IPS-NIHi11 (cell line): Measurements from ENCODE around the gene HDGFL2.

Source experiments
- DNase-seq: peaks from one replicate; pipeline ENCODE4 v3.0.0; 2012; ENCODE audit warnings: mixed read lengths, low spot score

The HDGFL2 gene

DNA sequence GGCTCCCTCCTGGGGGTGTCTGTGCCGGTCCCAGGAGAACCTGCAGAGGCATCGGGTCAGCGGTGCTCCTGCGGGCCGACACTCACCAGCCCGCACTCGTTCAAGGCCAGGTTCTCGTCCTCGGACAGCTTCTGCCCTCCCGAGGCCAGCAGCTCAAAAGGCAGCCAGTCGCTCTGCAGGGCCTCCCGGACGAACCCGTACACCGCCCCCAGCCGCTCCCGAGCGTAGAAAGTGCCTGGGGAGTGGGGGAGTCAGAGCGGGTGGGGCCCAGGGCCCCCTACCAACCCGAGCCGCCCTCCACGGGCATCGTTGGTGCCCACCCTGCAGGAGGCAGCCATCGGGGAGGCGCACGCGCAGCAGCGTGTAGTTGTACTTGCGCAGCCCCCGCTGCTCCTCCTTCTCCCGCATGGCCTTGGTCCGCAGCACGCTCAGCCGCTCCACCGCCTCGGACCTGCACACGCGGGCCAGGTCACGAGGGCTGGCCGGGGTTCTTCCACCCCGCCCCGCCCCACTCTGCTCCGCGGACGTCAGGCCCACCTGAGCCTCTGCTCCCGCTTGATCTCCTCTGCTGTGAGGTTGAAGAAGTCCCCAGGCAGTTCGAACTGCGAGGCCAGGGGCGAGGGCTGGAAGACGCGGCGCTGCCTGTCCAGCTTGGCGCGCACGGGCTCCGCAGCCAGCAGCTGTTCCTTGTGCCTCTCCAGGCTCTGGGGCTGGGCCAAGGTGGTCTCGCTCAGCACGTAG is 26.0 kb upstream of the HDGFL2 start:
- peak; percentile 35 for DNase-seq

DNA sequence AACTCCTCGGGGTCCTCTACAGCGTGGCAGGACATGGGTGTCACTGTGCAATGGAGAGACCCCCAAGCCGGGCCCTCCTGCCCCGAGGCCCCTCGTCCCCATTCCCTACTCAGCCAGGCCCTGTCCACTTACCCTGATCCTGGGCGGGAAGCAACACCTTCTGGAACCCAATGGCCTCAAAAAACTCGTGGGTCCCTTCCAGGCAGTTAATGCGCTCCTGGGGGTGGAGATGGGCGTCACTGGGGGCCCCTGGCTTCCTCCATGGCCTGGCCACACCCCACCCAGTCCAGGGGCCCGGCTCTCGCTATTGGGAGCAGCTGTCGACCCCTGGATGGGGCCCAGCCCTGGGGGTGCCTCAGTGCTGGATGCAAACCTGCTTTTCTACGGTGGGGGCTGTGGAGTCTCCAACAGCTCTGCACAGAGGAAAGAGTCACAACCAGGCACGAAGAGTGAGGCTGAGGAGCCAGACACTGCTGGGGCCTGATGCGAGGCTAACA is 25.3 kb upstream of the HDGFL2 start:
- DNase-seq = peak; percentile 9

GRCh38 chr19:4447327-4448146 is 24.6 kb upstream of the HDGFL2 start:
- DNase-seq = peak; percentile 19

DNA sequence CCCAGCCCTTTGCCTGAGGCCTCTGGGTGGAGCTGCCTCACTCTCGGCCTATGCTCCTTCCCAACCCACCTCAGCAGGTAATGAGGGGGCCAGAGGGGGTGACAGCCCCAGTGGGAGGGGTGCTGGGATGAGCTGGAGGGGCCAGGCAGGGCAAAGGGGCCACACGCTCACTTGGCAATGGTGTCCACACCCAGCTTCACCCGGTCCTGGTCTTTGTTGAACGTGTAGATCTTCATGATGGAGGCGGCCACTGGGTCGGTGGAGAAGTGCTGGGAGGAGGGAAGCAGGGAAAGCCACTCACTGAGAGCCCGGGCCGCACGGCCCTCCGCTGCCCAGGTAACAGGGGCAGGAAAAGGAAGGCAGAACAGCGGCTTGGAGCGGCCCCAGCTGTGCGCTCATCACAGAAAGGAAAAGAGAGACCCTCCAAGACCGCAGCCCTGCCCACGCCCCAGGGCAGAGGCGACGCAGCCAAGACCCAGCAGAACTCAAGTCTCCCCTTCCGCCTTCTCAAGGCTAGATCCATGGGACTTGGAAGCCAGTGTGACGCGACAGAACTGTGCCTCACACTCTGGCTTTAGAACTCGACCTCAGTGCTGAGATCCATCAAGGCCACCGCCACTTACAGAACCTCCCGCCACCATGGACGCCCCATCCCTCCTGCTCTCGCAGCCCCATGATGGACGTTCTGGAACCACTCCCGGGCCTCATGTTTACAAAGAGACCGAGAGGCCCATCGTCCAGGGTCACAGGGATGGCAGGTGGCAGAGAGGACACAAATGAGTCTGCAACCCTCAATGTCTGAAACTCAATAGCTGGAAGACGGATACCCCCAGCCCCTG is 23.7 kb upstream of the HDGFL2 start:
- peak; percentile 5 for DNase-seq

DNA sequence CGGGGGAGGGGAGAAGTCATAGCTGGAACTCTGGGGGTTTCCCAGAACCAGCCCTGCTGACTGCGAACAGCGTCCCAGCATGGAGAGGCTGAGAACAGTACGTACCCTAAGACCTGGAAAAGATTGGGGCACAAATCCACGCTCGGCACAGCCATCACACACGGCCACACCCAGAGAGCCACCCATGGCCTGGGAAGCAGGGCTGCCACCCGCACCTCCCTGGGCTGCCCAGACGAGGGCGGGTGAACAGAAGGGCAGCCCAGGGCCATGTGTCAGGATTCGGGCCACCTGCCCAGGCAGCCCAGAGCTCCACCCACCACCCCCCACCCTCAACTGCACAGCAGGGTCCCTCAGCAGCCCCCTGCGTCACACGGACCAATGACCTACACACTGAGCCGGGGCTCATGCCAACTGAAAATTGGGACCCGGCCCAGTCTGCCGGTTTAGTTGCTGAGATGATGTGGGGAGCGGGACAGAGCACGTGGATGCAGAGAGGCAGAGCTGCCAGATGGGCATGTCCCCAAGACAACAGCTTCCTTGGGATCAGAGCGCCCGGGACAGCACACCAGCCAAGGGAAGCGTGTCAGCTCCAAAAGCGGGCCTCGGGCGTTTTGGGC is 23.0 kb upstream of the HDGFL2 start:
- peak; percentile 32 for DNase-seq

DNA sequence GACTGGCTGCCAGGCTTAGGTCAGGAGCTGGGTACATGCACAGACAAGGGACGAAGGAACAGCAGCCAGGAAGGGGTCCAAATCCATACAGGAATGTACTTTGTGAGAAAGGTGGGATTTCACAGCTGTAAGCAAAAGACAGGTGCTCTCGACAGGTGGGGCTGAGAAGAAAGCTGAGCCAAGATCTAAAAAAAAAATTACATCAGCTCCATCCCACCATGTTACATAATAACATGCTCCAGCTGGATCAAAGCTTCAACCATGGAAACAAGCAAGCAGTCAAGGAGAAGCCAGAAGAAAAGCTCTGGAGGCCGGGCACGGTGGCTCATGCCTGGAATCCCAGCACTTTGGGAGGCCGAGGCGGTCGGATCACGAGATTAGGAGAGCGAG is 22.5 kb upstream of the HDGFL2 start:
- DNase-seq = no peak

DNA sequence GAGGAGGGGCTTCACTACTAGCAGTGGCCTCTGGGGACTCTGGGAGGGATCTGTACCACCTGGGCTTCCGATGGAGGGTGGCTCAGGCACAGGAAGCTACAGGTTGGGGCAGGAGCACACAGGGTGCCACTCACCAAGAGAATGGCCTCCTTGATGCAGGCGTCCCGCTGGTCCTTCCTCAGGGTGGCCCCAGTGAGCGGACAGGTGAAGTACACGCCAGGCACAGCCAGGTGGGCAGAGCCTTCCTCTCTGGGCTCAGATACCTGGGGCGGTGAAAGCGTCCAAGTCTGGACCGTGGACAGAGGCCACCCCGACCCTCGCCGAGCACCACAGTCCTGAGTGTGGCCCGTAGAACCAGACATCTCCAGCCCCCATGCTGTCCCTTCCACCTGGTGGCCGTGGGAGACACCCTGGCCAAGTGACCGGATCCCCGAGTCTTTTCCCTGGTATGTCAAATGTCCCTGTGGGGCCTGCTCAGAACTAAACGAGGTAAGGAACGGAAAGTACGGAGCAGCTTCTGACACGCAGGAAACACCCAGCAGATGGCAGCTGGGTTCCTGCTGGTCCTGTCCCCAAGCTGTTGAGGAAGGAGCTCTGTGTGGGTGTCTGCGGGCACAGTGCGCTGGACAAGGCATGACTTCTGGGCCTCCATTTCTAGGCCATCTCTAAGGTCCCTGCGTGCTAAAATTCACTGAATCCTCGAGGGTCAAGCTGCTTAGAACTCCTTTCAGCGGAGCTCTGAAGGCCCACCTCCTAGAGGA is 19.7 kb upstream of the HDGFL2 start:
- DNase-seq = peak; percentile 17

DNA sequence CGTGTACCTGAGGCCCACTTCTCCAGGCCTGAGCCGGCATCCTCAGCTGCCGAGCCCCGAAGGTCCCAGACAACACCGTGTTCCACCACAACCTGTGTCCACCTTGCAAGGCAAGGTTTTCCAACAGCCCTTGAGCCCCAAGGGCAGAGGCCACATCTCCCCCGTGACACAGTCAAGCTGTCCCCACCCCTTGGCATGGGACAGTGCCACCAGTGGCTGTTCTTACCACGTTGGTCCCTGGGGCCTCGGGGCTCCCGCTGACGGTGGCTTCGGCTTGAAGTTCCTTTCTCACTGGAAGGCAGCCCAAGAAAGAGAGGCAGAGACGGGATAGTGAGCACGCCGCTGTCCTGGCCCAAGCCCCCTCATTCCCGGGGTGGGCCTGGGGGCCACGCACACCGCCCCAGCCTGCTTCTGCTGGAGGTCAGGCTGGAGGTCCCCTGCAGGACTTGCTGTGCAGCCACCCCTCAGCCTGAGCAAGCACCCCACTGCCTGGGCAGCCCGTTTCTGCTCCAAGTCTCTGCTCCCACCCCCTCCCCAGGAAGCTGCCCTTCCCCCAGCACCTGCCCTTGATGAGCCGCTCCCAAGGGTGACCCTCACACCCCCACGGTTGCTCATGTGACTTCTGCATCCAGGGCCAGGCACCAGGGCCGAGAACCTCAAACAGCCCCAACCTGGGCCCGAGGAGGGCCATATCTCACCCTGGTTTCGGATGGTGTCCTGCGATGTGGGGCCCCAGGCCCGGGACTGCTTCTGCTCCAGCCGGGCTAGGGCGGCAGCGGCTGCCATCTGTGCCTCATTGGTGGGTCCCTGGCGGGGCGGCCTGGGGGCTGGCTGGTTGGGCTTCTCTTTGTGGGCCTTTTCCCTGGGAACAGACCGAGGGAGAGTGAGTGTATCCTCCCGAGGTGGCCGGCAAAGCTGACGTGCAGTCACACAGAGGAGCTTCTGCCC is 18.6 kb upstream of the HDGFL2 start:
- DNase-seq = peak; percentile 18

GRCh38 chr19:4454747-4455718 is 17.1 kb upstream of the HDGFL2 start:
- DNase-seq = no peak

- no peak for DNase-seq
These were observed 16.2 kb upstream of the HDGFL2 start for GRCh38 chr19:4455719-4456475.

- DNase-seq = no peak
These were observed 15.6 kb upstream of the HDGFL2 start for GRCh38 chr19:4456476-4456842.

GRCh38 chr19:4456843-4457653 is 15.0 kb upstream of the HDGFL2 start:
- DNase-seq = peak; percentile 91

DNA sequence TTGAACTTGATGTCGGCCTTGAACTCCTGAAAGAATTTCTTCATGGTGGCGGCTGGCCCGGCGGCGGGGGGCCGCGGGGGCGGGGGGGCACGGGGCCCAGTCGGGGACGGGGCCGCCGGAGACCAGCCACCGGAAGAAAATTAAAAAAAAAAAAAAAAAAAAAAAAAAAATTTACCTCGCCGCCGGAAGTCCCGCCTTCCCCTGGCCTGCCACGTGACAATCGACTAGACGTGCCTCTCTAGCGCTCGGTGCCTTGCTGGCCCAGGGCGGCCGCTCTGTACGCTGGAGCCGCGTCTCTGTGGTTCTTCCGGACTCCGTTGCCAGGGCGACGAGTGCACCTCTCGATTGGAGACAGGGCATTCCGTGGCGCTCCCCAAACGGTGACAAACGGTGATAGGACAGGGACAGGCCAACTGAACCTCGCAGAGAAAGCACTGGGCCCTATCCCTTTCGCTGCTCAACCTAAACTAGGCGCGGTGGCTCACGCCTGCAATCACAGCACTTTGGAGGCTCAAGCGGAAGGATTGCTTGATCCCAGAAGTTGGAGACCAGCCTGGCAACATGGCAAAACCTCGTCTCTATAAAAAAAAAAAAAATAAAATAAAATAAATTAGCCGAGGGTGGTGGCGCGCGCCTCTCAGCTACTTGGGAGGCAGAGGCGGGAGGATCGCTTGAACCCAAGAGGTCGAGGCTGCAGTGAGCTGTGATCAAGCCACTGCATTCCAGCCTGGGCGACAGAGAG is 14.3 kb upstream of the HDGFL2 start, which contains the start of gene UBXN6:
Gene UBXN6, minus strand, starts transcription at position 141 of the 742 bp plus-strand sequence. Its CDS starts 97 bp downstream, at position 44.
- DNase-seq = peak; percentile 98

- no peak for DNase-seq
These were observed 7.1 kb upstream of the HDGFL2 start for GRCh38 chr19:4464815-4465581.

DNA sequence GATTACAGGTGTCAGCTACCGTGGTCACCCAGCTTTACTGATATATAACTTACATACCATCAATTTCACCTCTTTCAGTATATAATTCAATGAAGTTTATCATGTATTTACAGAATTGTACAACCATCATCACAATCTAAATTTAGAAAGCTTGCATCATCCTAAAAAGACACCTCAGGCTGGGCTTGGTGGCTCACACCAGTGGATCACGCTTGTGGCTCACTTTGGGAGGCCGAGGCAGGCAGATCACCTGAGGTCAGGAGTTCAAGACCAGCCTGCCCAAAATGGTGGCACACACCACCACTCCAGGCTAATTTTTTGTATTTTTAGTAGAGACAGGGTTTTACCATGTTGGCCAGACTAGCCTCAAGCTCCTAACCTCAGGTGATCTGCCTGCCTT is 4.3 kb upstream of the HDGFL2 start:
- no peak for DNase-seq
